GM23338 (cell line): ENCODE data around the gene PGPEP1. TPM values are rescaled to one million over a fixed set of nuclear protein-coding genes. Genes with fewer than 3 reads are reported as not detected.

ENCODE experiments used
- ATAC-seq: fragments of 200-7000 bp; cut with Tn5 transposase; 3 replicates; pipeline ENCODE4 v1.9.1; 2020
- DNase-seq: peaks from one replicate; pipeline ENCODE4 v3.0.0-alpha.2; 2015; ENCODE audit warnings: low spot score
- H2AFZ ChIP-seq: fragments of 200-600 bp; sonication (generic); 2 replicates; pipeline ENCODE4 v1.8.0; 2016; ENCODE audit warnings: antibody characterized with exemption, mild to moderate bottlenecking, moderate library complexity
- H3F3A ChIP-seq: fragments of 200-600 bp; sonication (generic); replicated peaks from 2 replicates; pipeline ENCODE4 v1.8.0; 2017; ENCODE audit warnings: antibody characterized with exemption, mixed run types, low read depth
- H3K27ac ChIP-seq: fragments of 200-600 bp; sonication (generic); 2 replicates; pipeline ENCODE4 v1.6.1; 2016; ENCODE audit warnings: low read depth
- H3K27me3 ChIP-seq: fragments of 200-600 bp; sonication (generic); 2 replicates; pipeline ENCODE4 v1.8.0; 2016; ENCODE audit warnings: mild to moderate bottlenecking, mixed run types, moderate library complexity; ENCODE audit not compliant: insufficient read depth
- H3K36me3 ChIP-seq: fragments of 200-600 bp; sonication (generic); 2 replicates; pipeline ENCODE4 v1.8.0; 2016; ENCODE audit warnings: mild to moderate bottlenecking; ENCODE audit not compliant: insufficient read depth
- H3K4me1 ChIP-seq: fragments of 200-600 bp; sonication (generic); 2 replicates; pipeline ENCODE4 v1.8.0; 2016; ENCODE audit warnings: mild to moderate bottlenecking, moderate library complexity; ENCODE audit not compliant: insufficient read depth
- H3K4me2 ChIP-seq: fragments of 200-600 bp; sonication (generic); 2 replicates; pipeline ENCODE4 v1.7.1; 2017; ENCODE audit warnings: mixed run types
- H3K4me3 ChIP-seq: fragments of 200-600 bp; sonication (generic); 2 replicates; pipeline ENCODE4 v1.6.1; 2016; ENCODE audit warnings: mixed run types
- H3K79me2 ChIP-seq: fragments of 200-600 bp; sonication (generic); replicated peaks from 2 replicates; pipeline ENCODE4 v1.8.0; 2017; ENCODE audit warnings: mild to moderate bottlenecking; ENCODE audit not compliant: insufficient read depth
- H3K9me2 ChIP-seq: fragments of 200-600 bp; sonication (generic); 2 replicates; pipeline ENCODE4 v1.8.0; 2017; ENCODE audit not compliant: insufficient read depth
- H4K20me1 ChIP-seq: fragments of 200-600 bp; sonication (generic); replicated peaks from 2 replicates; pipeline ENCODE4 v1.8.0; 2017; ENCODE audit warnings: mild to moderate bottlenecking; ENCODE audit not compliant: insufficient read depth
- H3K27ac Mint-ChIP-seq: 2 replicates; pipeline ENCODE4 v1.8.0; 2020; ENCODE audit warnings: inconsistent platforms, mild to moderate bottlenecking, moderate library complexity, mixed read lengths
- H3K27me3 Mint-ChIP-seq: 3 replicates; pipeline ENCODE4 v1.8.0; 2022; ENCODE audit warnings: low read depth, mild to moderate bottlenecking, moderate library complexity, mixed read lengths, inconsistent platforms; ENCODE audit not compliant: insufficient read depth, poor library complexity
- H3K36me3 Mint-ChIP-seq: 3 replicates; pipeline ENCODE4 v1.8.0; 2021; ENCODE audit warnings: low read depth, mild to moderate bottlenecking, inconsistent platforms, moderate library complexity, mixed read lengths
- H3K4me1 Mint-ChIP-seq: 3 replicates; pipeline ENCODE4 v1.8.0; 2020; ENCODE audit warnings: mild to moderate bottlenecking, inconsistent platforms, mixed read lengths
- H3K4me3 Mint-ChIP-seq: 3 replicates; pipeline ENCODE4 v1.8.0; 2021; ENCODE audit warnings: moderate library complexity, mild to moderate bottlenecking, inconsistent platforms, mixed read lengths
- H3K9me3 Mint-ChIP-seq: 3 replicates; pipeline ENCODE4 v1.8.0; 2020; ENCODE audit warnings: moderate library complexity, mild to moderate bottlenecking, inconsistent platforms, mixed read lengths
- CREB1 ChIP-seq: fragments of 250-450 bp; sonication (Bioruptor Pico); IDR thresholded peaks from 2 replicates; pipeline ENCODE4 v1.5.0; 2020; ENCODE audit warnings: low read depth, mild to moderate bottlenecking, moderate library complexity
- ETS1 ChIP-seq: IDR thresholded peaks from 2 replicates; pipeline ENCODE4 v1.6.1; 2016; ENCODE audit warnings: antibody characterized with exemption
- EZH2 ChIP-seq: fragments of 200-600 bp; sonication (generic); IDR thresholded peaks from one replicate; pipeline ENCODE4 v1.8.0; 2017; ENCODE audit warnings: antibody characterized with exemption, mild to moderate bottlenecking, low read depth; ENCODE audit not compliant: unreplicated experiment
- EZH2phosphoT487 ChIP-seq: fragments of 200-600 bp; sonication (generic); IDR thresholded peaks from one replicate; pipeline ENCODE4 v1.8.1; 2018; ENCODE audit warnings: antibody characterized with exemption; ENCODE audit not compliant: unreplicated experiment
- JUNB ChIP-seq: IDR thresholded peaks from one replicate; pipeline ENCODE4 v1.6.1; 2016; ENCODE audit warnings: antibody characterized with exemption; ENCODE audit not compliant: unreplicated experiment
- POLR2AphosphoS5 ChIP-seq: IDR thresholded peaks from 2 replicates; pipeline ENCODE4 v1.6.1; 2016; ENCODE audit warnings: antibody characterized with exemption, low read depth
- STAT1 ChIP-seq: IDR thresholded peaks from one replicate; pipeline ENCODE4 v1.6.1; 2016; ENCODE audit warnings: antibody characterized with exemption; ENCODE audit not compliant: unreplicated experiment
- ZNF114 ChIP-seq: fragments of 250-450 bp; sonication (Bioruptor Pico); IDR thresholded peaks from 2 replicates; pipeline ENCODE4 v1.5.0; 2020; ENCODE audit warnings: mild to moderate bottlenecking, moderate library complexity
- ZNF331 ChIP-seq: fragments of 250-450 bp; sonication (Bioruptor Pico); IDR thresholded peaks from 2 replicates; pipeline ENCODE4 v1.5.0; 2020; ENCODE audit warnings: low read depth, mild to moderate bottlenecking, moderate library complexity
- polyA plus RNA-seq: library from polyadenylated mRNA; unstranded; fragments of >200 nt; fragmentation: Nextera tagmentation; extraction: Ambion mirVana; gene quantifications from 2 replicates; pipeline ENCODE4 v1.2.1, GENCODE V29; 2016
- total RNA-seq: library from RNA; depleted of rRNA; stranded (reverse); fragments of >200 nt; shearing (Covaris generic); gene quantifications from 2 replicates; pipeline ENCODE4 v1.2.3, GENCODE V29; 2014
- TF ChIP-seq, protein P1 (sequence below): fragments of 250-450 bp; sonication (Bioruptor Pico); IDR thresholded peaks from 2 replicates; pipeline ENCODE4 v1.5.0; 2020; ENCODE audit warnings: mild to moderate bottlenecking, moderate library complexity

The PGPEP1 gene
- total and polyA plus RNA-seq, 2 experiments from 2014 or later = 15.5 to 18.9 TPM

- peak; percentile 53 for ATAC-seq
- Histone ChIP-seq H3K4me1 (peaks cover 27% of the 10 kb centered on the region), H2AFZ (no peak overlapping the region), H3K36me3 (no peaks in the 10 kb centered on the region), H3K9me2 (no peaks in the 10 kb centered on the region), H3K79me2 (no peaks in the 10 kb centered on the region), H3K4me2 (0 out of 2 replicates have a peak overlapping the region, but pooled peaks have one; percentile 49), H3K27ac (peak overlapping the region; percentile 97), H3K4me3 (no peak overlapping the region), H3F3A (peaks cover 19% of the 10 kb centered on the region), H4K20me1 (no peaks in the 10 kb centered on the region), H3K27me3 (no peaks in the 10 kb centered on the region)
- peak; percentile 78 for DNase-seq
- Mint-ChIP-seq H3K27ac (peak overlapping the region; percentile 98), H3K9me3 (peaks cover 5% of the 10 kb centered on the region; the same call in 2 of the 3 replicates), H3K27me3 (peaks cover 16% of the 10 kb centered on the region), H3K4me3 (no peak overlapping the region), H3K4me1 (peaks cover 35% of the 10 kb centered on the region), H3K36me3 (peaks cover 56% of the 10 kb centered on the region)
- TF ChIP-seq STAT1 (no peak), ZNF114 (CRISPR knock-in tag) (no peak), POLR2AphosphoS5 (no peak), EZH2phosphoT487 (no peak), EZH2 (no peak), JUNB (no peak), ETS1 (no peak), ZNF331 (CRISPR knock-in tag) (no peak), CREB1 (CRISPR knock-in tag) (no peak)
- TF ChIP-seq, protein P1, sequence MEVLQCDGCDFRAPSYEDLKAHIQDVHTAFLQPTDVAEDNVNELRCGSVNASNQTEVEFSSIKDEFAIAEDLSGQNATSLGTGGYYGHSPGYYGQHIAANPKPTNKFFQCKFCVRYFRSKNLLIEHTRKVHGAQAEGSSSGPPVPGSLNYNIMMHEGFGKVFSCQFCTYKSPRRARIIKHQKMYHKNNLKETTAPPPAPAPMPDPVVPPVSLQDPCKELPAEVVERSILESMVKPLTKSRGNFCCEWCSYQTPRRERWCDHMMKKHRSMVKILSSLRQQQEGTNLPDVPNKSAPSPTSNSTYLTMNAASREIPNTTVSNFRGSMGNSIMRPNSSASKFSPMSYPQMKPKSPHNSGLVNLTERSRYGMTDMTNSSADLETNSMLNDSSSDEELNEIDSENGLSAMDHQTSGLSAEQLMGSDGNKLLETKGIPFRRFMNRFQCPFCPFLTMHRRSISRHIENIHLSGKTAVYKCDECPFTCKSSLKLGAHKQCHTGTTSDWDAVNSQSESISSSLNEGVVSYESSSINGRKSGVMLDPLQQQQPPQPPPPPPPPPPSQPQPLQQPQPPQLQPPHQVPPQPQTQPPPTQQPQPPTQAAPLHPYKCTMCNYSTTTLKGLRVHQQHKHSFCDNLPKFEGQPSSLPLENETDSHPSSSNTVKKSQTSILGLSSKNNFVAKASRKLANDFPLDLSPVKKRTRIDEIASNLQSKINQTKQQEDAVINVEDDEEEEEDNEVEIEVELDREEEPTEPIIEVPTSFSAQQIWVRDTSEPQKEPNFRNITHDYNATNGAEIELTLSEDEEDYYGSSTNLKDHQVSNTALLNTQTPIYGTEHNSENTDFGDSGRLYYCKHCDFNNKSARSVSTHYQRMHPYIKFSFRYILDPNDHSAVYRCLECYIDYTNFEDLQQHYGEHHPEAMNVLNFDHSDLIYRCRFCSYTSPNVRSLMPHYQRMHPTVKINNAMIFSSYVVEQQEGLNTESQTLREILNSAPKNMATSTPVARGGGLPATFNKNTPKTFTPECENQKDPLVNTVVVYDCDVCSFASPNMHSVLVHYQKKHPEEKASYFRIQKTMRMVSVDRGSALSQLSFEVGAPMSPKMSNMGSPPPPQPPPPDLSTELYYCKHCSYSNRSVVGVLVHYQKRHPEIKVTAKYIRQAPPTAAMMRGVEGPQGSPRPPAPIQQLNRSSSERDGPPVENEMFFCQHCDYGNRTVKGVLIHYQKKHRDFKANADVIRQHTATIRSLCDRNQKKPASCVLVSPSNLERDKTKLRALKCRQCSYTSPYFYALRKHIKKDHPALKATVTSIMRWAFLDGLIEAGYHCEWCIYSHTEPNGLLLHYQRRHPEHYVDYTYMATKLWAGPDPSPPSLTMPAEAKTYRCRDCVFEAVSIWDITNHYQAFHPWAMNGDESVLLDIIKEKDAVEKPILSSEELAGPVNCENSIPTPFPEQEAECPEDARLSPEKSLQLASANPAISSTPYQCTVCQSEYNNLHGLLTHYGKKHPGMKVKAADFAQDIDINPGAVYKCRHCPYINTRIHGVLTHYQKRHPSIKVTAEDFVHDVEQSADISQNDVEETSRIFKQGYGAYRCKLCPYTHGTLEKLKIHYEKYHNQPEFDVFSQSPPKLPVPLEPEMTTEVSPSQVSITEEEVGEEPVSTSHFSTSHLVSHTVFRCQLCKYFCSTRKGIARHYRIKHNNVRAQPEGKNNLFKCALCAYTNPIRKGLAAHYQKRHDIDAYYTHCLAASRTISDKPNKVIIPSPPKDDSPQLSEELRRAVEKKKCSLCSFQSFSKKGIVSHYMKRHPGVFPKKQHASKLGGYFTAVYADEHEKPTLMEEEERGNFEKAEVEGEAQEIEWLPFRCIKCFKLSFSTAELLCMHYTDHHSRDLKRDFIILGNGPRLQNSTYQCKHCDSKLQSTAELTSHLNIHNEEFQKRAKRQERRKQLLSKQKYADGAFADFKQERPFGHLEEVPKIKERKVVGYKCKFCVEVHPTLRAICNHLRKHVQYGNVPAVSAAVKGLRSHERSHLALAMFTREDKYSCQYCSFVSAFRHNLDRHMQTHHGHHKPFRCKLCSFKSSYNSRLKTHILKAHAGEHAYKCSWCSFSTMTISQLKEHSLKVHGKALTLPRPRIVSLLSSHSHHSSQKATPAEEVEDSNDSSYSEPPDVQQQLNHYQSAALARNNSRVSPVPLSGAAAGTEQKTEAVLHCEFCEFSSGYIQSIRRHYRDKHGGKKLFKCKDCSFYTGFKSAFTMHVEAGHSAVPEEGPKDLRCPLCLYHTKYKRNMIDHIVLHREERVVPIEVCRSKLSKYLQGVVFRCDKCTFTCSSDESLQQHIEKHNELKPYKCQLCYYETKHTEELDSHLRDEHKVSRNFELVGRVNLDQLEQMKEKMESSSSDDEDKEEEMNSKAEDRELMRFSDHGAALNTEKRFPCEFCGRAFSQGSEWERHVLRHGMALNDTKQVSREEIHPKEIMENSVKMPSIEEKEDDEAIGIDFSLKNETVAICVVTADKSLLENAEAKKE (CRISPR knock-in tag) = no peak
Observed at GRCh38 chr19:18364826-18365528, 24.6 kb downstream of the PGPEP1 start.
